ENCODE data around the gene GLRX.

- TF ChIP-seq, protein P1, sequence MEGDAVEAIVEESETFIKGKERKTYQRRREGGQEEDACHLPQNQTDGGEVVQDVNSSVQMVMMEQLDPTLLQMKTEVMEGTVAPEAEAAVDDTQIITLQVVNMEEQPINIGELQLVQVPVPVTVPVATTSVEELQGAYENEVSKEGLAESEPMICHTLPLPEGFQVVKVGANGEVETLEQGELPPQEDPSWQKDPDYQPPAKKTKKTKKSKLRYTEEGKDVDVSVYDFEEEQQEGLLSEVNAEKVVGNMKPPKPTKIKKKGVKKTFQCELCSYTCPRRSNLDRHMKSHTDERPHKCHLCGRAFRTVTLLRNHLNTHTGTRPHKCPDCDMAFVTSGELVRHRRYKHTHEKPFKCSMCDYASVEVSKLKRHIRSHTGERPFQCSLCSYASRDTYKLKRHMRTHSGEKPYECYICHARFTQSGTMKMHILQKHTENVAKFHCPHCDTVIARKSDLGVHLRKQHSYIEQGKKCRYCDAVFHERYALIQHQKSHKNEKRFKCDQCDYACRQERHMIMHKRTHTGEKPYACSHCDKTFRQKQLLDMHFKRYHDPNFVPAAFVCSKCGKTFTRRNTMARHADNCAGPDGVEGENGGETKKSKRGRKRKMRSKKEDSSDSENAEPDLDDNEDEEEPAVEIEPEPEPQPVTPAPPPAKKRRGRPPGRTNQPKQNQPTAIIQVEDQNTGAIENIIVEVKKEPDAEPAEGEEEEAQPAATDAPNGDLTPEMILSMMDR (IDR thresholded peaks at IDR 0.05): no peak
- TF ChIP-seq POLR2AphosphoS5 (IDR thresholded peaks at IDR 0.05): no peak
These were observed 58.6 kb downstream of the GLRX start for GRCh38 chr5:95763941-95764340.

All from suprapubic skin (tissue), 3 donors.